SU-DHL-6 (cell line): ENCODE results near the gene AEBP1.

Source experiments
- H2AFZ ChIP-seq: fragments of 200-600 bp; sonication (generic); 2 replicates; pipeline ENCODE4 v1.6.1; 2014; ENCODE audit warnings: low read depth, mild to moderate bottlenecking, moderate library complexity, mixed read lengths, antibody characterized with exemption, low read length; ENCODE audit not compliant: severe bottlenecking
- H3F3A ChIP-seq: fragments of 200-600 bp; shearing (Covaris generic); 2 replicates; pipeline ENCODE4 v1.6.0; 2016; ENCODE audit warnings: antibody characterized with exemption, mild to moderate bottlenecking; ENCODE audit not compliant: insufficient read depth
- H3K27ac ChIP-seq: fragments of 200-600 bp; sonication (generic); 2 replicates; pipeline ENCODE4 v1.5.1; 2016; ENCODE audit warnings: low read depth, mild to moderate bottlenecking, low read length, moderate library complexity, mixed read lengths
- H3K27me3 ChIP-seq: fragments of 200-600 bp; sonication (generic), shearing (Covaris generic); 2 replicates; pipeline ENCODE4 v1.6.0; 2014; ENCODE audit warnings: mild to moderate bottlenecking, low read length
- H3K36me3 ChIP-seq: fragments of 200-600 bp; sonication (generic); 2 replicates; pipeline ENCODE4 v1.6.1; 2014; ENCODE audit warnings: mild to moderate bottlenecking, low read length, mixed read lengths
- H3K4me2 ChIP-seq: fragments of 300-600, 200-600 bp; shearing (Covaris generic), sonication (generic); 2 replicates; pipeline ENCODE4 v1.6.0; 2014; ENCODE audit warnings: low read length, low read depth, mild to moderate bottlenecking; ENCODE audit not compliant: poor library complexity, severe bottlenecking
- H3K4me3 ChIP-seq: fragments of 200-600 bp; sonication (generic); 2 replicates; pipeline ENCODE4 v1.5.1; 2014; ENCODE audit warnings: antibody characterized with exemption, low read length, mild to moderate bottlenecking, mixed read lengths; ENCODE audit not compliant: insufficient read depth, poor library complexity, severe bottlenecking
- H3K79me2 ChIP-seq: fragments of 200-600 bp; sonication (generic); 2 replicates; pipeline ENCODE4 v1.6.1; 2014; ENCODE audit warnings: mild to moderate bottlenecking, low read length, moderate library complexity; ENCODE audit not compliant: insufficient read depth
- H3K9ac ChIP-seq: fragments of 200-600 bp; sonication (generic); 2 replicates; pipeline ENCODE4 v1.7.0; 2014; ENCODE audit warnings: mild to moderate bottlenecking, low read length
- H3K9me2 ChIP-seq: fragments of 200-600 bp; sonication (generic); replicated peaks from 2 replicates; pipeline ENCODE4 v1.6.1; 2014; ENCODE audit warnings: low read length; ENCODE audit not compliant: insufficient read depth
- H3K9me3 ChIP-seq: fragments of 200-600 bp; sonication (generic); 2 replicates; pipeline ENCODE4 v1.6.1; 2014; ENCODE audit warnings: low read length, mixed read lengths; ENCODE audit not compliant: insufficient read depth
- H4K20me1 ChIP-seq: fragments of 200-600 bp; sonication (generic); 2 replicates; pipeline ENCODE4 v1.6.1; 2014; ENCODE audit warnings: low read depth, mild to moderate bottlenecking, antibody characterized with exemption, low read length, moderate library complexity, mixed read lengths
- CTCF ChIP-seq: fragments of 200-600 bp; sonication (generic); IDR thresholded peaks from one replicate; pipeline ENCODE4 v1.5.1; 2017; ENCODE audit warnings: antibody characterized with exemption, mild to moderate bottlenecking, low read length, moderate library complexity; ENCODE audit not compliant: insufficient read depth, poor library complexity, severe bottlenecking
- EZH2phosphoT487 ChIP-seq: fragments of 200-600 bp; sonication (generic), shearing (Covaris generic); conservative IDR thresholded peaks from 2 replicates; pipeline ENCODE4 v1.6.1; 2018; ENCODE audit warnings: mild to moderate bottlenecking, antibody characterized with exemption, low read length, moderate library complexity, mixed read lengths

Gene AEBP1

GRCh38 chr7:44114586-44115310 lies 10.6 kb downstream of the AEBP1 start:
- H3K9me3 ChIP-seq: no peaks in the 10 kb centered on the region
- H3F3A ChIP-seq: no peaks in the 10 kb centered on the region
- no peak overlapping the region for H3K27ac ChIP-seq
- no peak overlapping the region for H3K4me2 ChIP-seq
- H3K9ac ChIP-seq: no peak overlapping the region
- TF ChIP-seq CTCF: no peak
- TF ChIP-seq EZH2phosphoT487: no peak
- H3K79me2 ChIP-seq: no peaks in the 10 kb centered on the region
- no peaks in the 10 kb centered on the region for H3K27me3 ChIP-seq
- H2AFZ ChIP-seq: no peak overlapping the region
- no peaks in the 10 kb centered on the region for H3K36me3 ChIP-seq
- H3K9me2 ChIP-seq: no peaks in the 10 kb centered on the region
- no peak overlapping the region for H3K4me3 ChIP-seq
- H4K20me1 ChIP-seq: no peaks in the 10 kb centered on the region

- no peaks in the 10 kb centered on the region for H3K27me3 ChIP-seq
- H3K4me3 ChIP-seq: no peak overlapping the region
- no peak overlapping the region for H2AFZ ChIP-seq
- H3K79me2 ChIP-seq: peaks cover 6% of the 10 kb centered on the region
- peaks cover 5% of the 10 kb centered on the region; the same call in 1 of the 2 replicates for H3K36me3 ChIP-seq
- no peak for TF ChIP-seq CTCF
- no peak for TF ChIP-seq EZH2phosphoT487
- H3K27ac ChIP-seq: no peak overlapping the region
- H3K9me2 ChIP-seq: no peaks in the 10 kb centered on the region
- no peak overlapping the region for H3K9ac ChIP-seq
- H3K4me2 ChIP-seq: no peak overlapping the region
- H4K20me1 ChIP-seq: no peaks in the 10 kb centered on the region
- H3K9me3 ChIP-seq: no peaks in the 10 kb centered on the region
- H3F3A ChIP-seq: no peaks in the 10 kb centered on the region
Measured at GRCh38 chr7:44116087-44116788, 12.1 kb downstream of the AEBP1 start.

- Histone ChIP-seq H3K9ac (no peak overlapping the region), H4K20me1 (no peaks in the 10 kb centered on the region), H3F3A (no peaks in the 10 kb centered on the region), H3K27me3 (no peaks in the 10 kb centered on the region), H3K36me3 (peaks cover 5% of the 10 kb centered on the region; the same call in 1 of the 2 replicates), H3K27ac (no peak overlapping the region), H3K4me2 (no peak overlapping the region), H3K9me3 (no peaks in the 10 kb centered on the region), H2AFZ (no peak overlapping the region), H3K9me2 (no peaks in the 10 kb centered on the region), H3K79me2 (peaks cover 14% of the 10 kb centered on the region), H3K4me3 (no peak overlapping the region)
- no peak for TF ChIP-seq EZH2phosphoT487
- TF ChIP-seq CTCF: no peak
Measured at GRCh38 chr7:44116789-44117666, 12.9 kb downstream of the AEBP1 start.
